Astrocyte (in vitro differentiated cells and primary cell): ENCODE results near the gene USP17L21.
"Not testable (repeated sequence)": the region's sequence is repeated elsewhere in the genome, so short reads cannot be mapped to it uniquely, and the experiment has no call there.

ENCODE experiments used
- CTCF ChIP-seq: IDR thresholded peaks from 2 replicates; pipeline ENCODE4 v1.5.1; 2011; ENCODE audit warnings: low read depth, mild to moderate bottlenecking, inconsistent platforms, low read length, moderate library complexity; ENCODE audit not compliant: insufficient read depth
- EZH2 ChIP-seq: IDR thresholded peaks from 2 replicates; pipeline ENCODE4 v1.6.1; 2012; ENCODE audit warnings: mild to moderate bottlenecking, low read length, inconsistent platforms; ENCODE audit not compliant: insufficient read depth

DNA sequence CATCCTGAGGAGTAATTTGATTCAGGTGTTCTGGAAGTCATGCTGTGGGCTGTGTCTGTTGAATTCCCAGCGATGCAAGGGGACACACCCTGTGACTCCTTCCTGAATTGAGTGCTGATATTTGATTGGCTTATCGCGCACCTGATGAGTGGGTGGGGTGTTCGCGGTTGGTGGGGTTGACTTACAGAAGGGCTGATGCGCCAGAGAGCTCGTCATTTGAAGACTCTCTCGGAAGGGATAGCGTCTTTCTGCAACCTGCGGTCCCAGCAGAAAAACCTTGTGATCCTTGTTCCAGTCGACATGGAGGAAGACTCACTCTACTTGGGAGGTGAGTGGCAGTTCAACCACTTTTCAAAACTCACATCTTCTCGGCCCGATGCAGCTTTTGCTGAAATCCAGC lies 9.6 kb upstream of the USP17L21 start, which contains the start of gene USP17L19:
- not testable (repeated sequence) for TF ChIP-seq CTCF, EZH2
